ENCODE data around the gene DHX35. TPM values are rescaled to one million over a fixed set of nuclear protein-coding genes. Genes with fewer than 3 reads are reported as not detected.

DHX35 gene
- total RNA-seq, 4 donors from 2014 or later: 14.0 to 32.4 (median 18.1) TPM

DNA sequence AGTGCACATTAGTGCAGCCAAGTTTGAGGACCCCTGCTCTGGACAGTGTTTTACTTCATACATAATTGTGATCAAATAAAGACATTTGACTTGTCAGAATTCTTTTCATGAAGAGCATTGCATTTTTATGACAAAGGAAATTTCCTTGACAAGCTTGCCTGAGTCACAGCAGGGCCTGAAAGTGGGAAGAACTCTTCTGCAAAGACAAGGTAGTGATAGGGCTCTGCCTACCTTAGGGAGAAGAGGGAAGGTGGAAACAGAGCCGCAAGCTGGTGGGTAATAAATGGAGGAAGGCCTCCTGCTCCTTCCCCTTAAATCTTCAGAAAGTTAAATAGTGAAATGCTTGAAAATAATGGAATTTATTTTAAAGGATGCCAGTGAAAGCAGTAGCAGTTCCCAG is 118.2 kb downstream of the DHX35 start:
- H3K9me3 ChIP-seq: no peaks in the 10 kb centered on the region
- no peaks in the 10 kb centered on the region for H3K36me3 ChIP-seq
- DNase-seq: no peak
- no peaks in the 10 kb centered on the region for H3K27me3 ChIP-seq
- no peaks in the 10 kb centered on the region for H3K4me1 ChIP-seq
- H3K27ac ChIP-seq: no peak overlapping the region
- no peak for TF ChIP-seq CTCF (IDR thresholded peaks at IDR 0.05)
- no peak for TF ChIP-seq POLR2A (IDR thresholded peaks at IDR 0.05)
- H3K4me3 ChIP-seq: no peak overlapping the region

GRCh38 chr20:39081255-39081654 is 119.1 kb downstream of the DHX35 start:
- TF ChIP-seq CTCF (IDR thresholded peaks at IDR 0.05) (peak; percentile 84 to 92 (median 86)), POLR2A (IDR thresholded peaks at IDR 0.05) (no peak)
- H3K36me3 ChIP-seq: no peaks in the 10 kb centered on the region
- no peaks in the 10 kb centered on the region for H3K9me3 ChIP-seq
- H3K27me3 ChIP-seq: no peaks in the 10 kb centered on the region
- DNase-seq: peak; percentile 77 to 93 (median 78)
- no peak overlapping the region for H3K27ac ChIP-seq
- no peaks in the 10 kb centered on the region for H3K4me1 ChIP-seq
- no peak overlapping the region for H3K4me3 ChIP-seq

DNA sequence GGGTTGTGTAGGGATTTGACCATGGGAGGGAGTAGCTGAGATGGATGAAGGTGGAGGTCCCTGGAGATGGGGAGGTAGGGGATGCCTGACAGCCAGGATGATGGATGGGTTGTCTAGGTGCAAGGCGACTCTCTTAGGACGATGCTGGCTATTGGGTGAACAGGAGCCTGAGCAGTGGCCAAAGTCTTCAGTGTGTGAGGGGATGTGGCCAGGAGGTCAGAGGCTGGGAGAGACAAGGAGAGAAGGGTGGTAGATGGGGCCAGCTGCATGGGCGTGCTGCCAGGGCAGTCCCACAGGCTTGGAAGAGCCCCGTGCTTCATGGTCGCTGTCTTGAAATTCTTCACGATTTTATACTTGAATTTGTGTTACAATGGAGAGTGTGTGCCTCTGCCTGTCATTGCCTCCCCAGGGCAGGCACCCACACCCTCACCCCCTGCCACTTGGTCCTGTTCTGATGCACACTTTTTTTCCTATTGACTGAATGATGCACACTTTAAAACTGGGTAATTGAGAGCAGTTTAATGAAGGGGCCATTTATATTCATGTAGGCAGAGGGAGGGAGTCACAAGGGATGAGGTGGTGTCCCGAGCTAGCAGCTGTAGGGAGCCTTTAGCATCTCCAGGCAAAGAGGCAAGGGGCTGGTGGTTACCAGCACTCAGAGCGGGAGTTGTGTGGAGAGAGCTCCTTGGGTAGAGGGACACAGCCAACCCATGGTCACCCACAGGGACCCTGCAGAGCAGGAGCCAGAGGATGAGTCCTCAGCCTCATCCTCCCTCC is 120.7 kb downstream of the DHX35 start:
- Histone ChIP-seq H3K9me3 (no peaks in the 10 kb centered on the region), H3K36me3 (no peaks in the 10 kb centered on the region), H3K4me1 (no peaks in the 10 kb centered on the region), H3K27me3 (no peaks in the 10 kb centered on the region), H3K4me3 (no peak overlapping the region), H3K27ac (no peak overlapping the region)
- no peak for DNase-seq
- TF ChIP-seq POLR2A (IDR thresholded peaks at IDR 0.05) (no peak), CTCF (IDR thresholded peaks at IDR 0.05) (no peak)

- no peak for DNase-seq
- Histone ChIP-seq H3K27me3 (no peaks in the 10 kb centered on the region), H3K27ac (no peak overlapping the region), H3K4me1 (no peaks in the 10 kb centered on the region), H3K4me3 (no peak overlapping the region), H3K36me3 (no peaks in the 10 kb centered on the region), H3K9me3 (no peaks in the 10 kb centered on the region)
- TF ChIP-seq POLR2A (IDR thresholded peaks at IDR 0.05): no peak
- TF ChIP-seq CTCF (IDR thresholded peaks at IDR 0.05): no peak
Measured at GRCh38 chr20:39083761-39084160, 121.6 kb downstream of the DHX35 start.

- Histone ChIP-seq H3K4me3 (no peak overlapping the region), H3K9me3 (no peaks in the 10 kb centered on the region), H3K27ac (no peak overlapping the region), H3K36me3 (no peaks in the 10 kb centered on the region), H3K4me1 (no peaks in the 10 kb centered on the region), H3K27me3 (no peaks in the 10 kb centered on the region)
- no peak for DNase-seq
- TF ChIP-seq CTCF (IDR thresholded peaks at IDR 0.05): no peak
- no peak for TF ChIP-seq POLR2A (IDR thresholded peaks at IDR 0.05)
Measured at GRCh38 chr20:39089029-39089428, 126.9 kb downstream of the DHX35 start.

Small RNA genes lying within 50 kb of the gene (small RNA-seq; reads per million reads assigned to genes)
- gene AL023803.1: 0 reads per million in 2 donors

Other genes starting within 250 kb of the DHX35 start
- not detected for gene SLC32A1, start 237.9 kb upstream of the DHX35 start, total RNA-seq
- 10 to 100 TPM in 2 of 4 donors, 1 to 10 TPM in 2; 5.1 to 32.2 (median 11.0) TPM for gene ACTR5, start 213.9 kb upstream of the DHX35 start, total RNA-seq
- 10 to 100 TPM in 1 of 4 donors, 1 to 10 TPM in 3; 3.2 to 41.3 (median 7.2) TPM for gene PPP1R16B, start 156.6 kb upstream of the DHX35 start, total RNA-seq
- 10 to 100 TPM in 1 of 4 donors, 1 to 10 TPM in 3; 6.3 to 13.5 (median 7.8) TPM for gene FAM83D, start 35.9 kb upstream of the DHX35 start, total RNA-seq